ENCODE results near the gene EFCAB11. TPM values are rescaled to one million over a fixed set of nuclear protein-coding genes. Genes with fewer than 3 reads are reported as not detected.

Gene EFCAB11
- total RNA-seq, 5 donors from 2014 or later (not counting 1 experiment from before 2014, with no cell fraction given): 1.1 to 2.4 (median 1.5) TPM

- H3K9me3 Mint-ChIP-seq: peaks cover 0 to 14% (median 4%) of the 10 kb centered on the region in 3 donors
- H3K4me1 ChIP-seq (ENCODE audit: control insufficient read depth in 1 of 2, extremely low read depth in 1 of 2, insufficient read depth in 2 of 2, low read length in 2 of 2): peaks cover 4 to 15% of the 10 kb centered on the region in 2 experiments
- no peak overlapping the region for H3K27ac ChIP-seq (ENCODE audit: low read length)
- POLR2A ChIA-PET: no interaction called here
- no peaks in the 10 kb centered on the region for H3K36me3 Mint-ChIP-seq
- peaks cover 21 to 31% (median 22%) of the 10 kb centered on the region in 3 donors for H3K4me1 Mint-ChIP-seq
- ATAC-seq (replicated peaks in 1 of 4): no peak
- no peaks in the 10 kb centered on the region for H3K27me3 ChIP-seq (replicated peaks in 1 of 2; ENCODE audit: control insufficient read depth in 2 of 2, extremely low read depth in 1 of 2, insufficient read depth in 2 of 2, low read length in 1 of 2)
- 96% methylated on average over 4 of the region's 6 CpGs for WGBS (ENCODE audit: insufficient coverage)
- no peaks in the 10 kb centered on the region for H3K9me3 ChIP-seq
- H3K27me3 Mint-ChIP-seq: no peaks in the 10 kb centered on the region
- no peak overlapping the region for H3K4me3 ChIP-seq (ENCODE audit: control insufficient read depth in 1 of 2, extremely low read depth in 1 of 2, low read length in 1 of 2)
- H3K4me3 Mint-ChIP-seq: no peak overlapping the region
- DNase-seq: no peak
- no peaks in the 10 kb centered on the region for H3K36me3 ChIP-seq (ENCODE audit: control insufficient read depth in 2 of 2, extremely low read depth in 1 of 2, insufficient read depth in 1 of 2, low read length in 1 of 2)
- CTCF ChIA-PET: no interaction called here
- H3K27ac Mint-ChIP-seq: no peak overlapping the region
Observed at GRCh38 chr14:89750281-89750755, 204.2 kb downstream of the EFCAB11 start.

- no peak overlapping the region for H3K27ac ChIP-seq (ENCODE audit: low read length)
- CTCF ChIA-PET: no interaction called here
Observed at GRCh38 chr14:89748004-89748403, 206.5 kb downstream of the EFCAB11 start.

GRCh38 chr14:89747126-89747525 is 207.4 kb downstream of the EFCAB11 start:
- Mint-ChIP-seq H3K27ac (no peak overlapping the region), H3K36me3 (no peaks in the 10 kb centered on the region), H3K27me3 (no peaks in the 10 kb centered on the region), H3K9me3 (peaks cover 0 to 16% (median 6%) of the 10 kb centered on the region in 3 donors), H3K4me1 (peaks cover 23 to 39% (median 33%) of the 10 kb centered on the region in 3 donors), H3K4me3 (no peak overlapping the region)
- Histone ChIP-seq H3K36me3 (ENCODE audit: control insufficient read depth in 2 of 2, extremely low read depth in 1 of 2, insufficient read depth in 1 of 2, low read length in 1 of 2) (no peaks in the 10 kb centered on the region), H3K9me3 (no peaks in the 10 kb centered on the region), H3K4me1 (ENCODE audit: control insufficient read depth in 1 of 2, extremely low read depth in 1 of 2, insufficient read depth in 2 of 2, low read length in 2 of 2) (peaks cover 4 to 15% of the 10 kb centered on the region in 2 experiments), H3K27me3 (replicated peaks in 1 of 2; ENCODE audit: control insufficient read depth in 2 of 2, extremely low read depth in 1 of 2, insufficient read depth in 2 of 2, low read length in 1 of 2) (no peaks in the 10 kb centered on the region), H3K4me3 (ENCODE audit: control insufficient read depth in 1 of 2, extremely low read depth in 1 of 2, low read length in 1 of 2) (no peak overlapping the region), H3K27ac (ENCODE audit: low read length) (no peak overlapping the region)
- DNase-seq (no peak), ATAC-seq (replicated peaks in 1 of 4) (no peak)
- POLR2A ChIA-PET: no interaction called here
- no CpG with 5 or more reads among the region's 4 CpGs for WGBS (ENCODE audit: insufficient coverage)
- CTCF ChIA-PET: no interaction called here

More at GRCh38 chr14:89748004-89748403, 206.5 kb downstream of the EFCAB11 start:
- Histone ChIP-seq H3K9me3 (no peaks in the 10 kb centered on the region), H3K4me3 (ENCODE audit: control insufficient read depth in 1 of 2, extremely low read depth in 1 of 2, low read length in 1 of 2) (no peak overlapping the region), H3K4me1 (ENCODE audit: control insufficient read depth in 1 of 2, extremely low read depth in 1 of 2, insufficient read depth in 2 of 2, low read length in 2 of 2) (peaks cover 4 to 15% of the 10 kb centered on the region in 2 experiments), H3K36me3 (ENCODE audit: control insufficient read depth in 2 of 2, extremely low read depth in 1 of 2, insufficient read depth in 1 of 2, low read length in 1 of 2) (no peaks in the 10 kb centered on the region), H3K27me3 (replicated peaks in 1 of 2; ENCODE audit: control insufficient read depth in 2 of 2, extremely low read depth in 1 of 2, insufficient read depth in 2 of 2, low read length in 1 of 2) (no peaks in the 10 kb centered on the region)
- peaks cover 0 to 14% (median 4%) of the 10 kb centered on the region in 3 donors for H3K9me3 Mint-ChIP-seq
- ATAC-seq (replicated peaks in 1 of 4) (no peak), DNase-seq (no peak)
- H3K4me3 Mint-ChIP-seq: no peak overlapping the region
- peaks cover 22 to 39% (median 31%) of the 10 kb centered on the region in 3 donors for H3K4me1 Mint-ChIP-seq
- H3K27ac Mint-ChIP-seq: no peak overlapping the region
- POLR2A ChIA-PET: no interaction called here
- 83% methylated on average over 1 of the region's 5 CpGs for WGBS (ENCODE audit: insufficient coverage)
- H3K36me3 Mint-ChIP-seq: no peaks in the 10 kb centered on the region
- no peaks in the 10 kb centered on the region for H3K27me3 Mint-ChIP-seq

GRCh38 chr14:89746654-89747053 is 207.9 kb downstream of the EFCAB11 start:
- Mint-ChIP-seq H3K9me3 (peaks cover 0 to 20% (median 6%) of the 10 kb centered on the region in 3 donors), H3K36me3 (no peaks in the 10 kb centered on the region), H3K4me3 (no peak overlapping the region), H3K4me1 (peaks cover 24 to 38% (median 29%) of the 10 kb centered on the region in 3 donors), H3K27ac (peak overlapping the region in 1 of 2 donors; percentile 11), H3K27me3 (no peaks in the 10 kb centered on the region)
- DNase-seq (no peak), ATAC-seq (replicated peaks in 1 of 4) (no peak)
- CTCF ChIA-PET: no interaction called here
- Histone ChIP-seq H3K27me3 (replicated peaks in 1 of 2; ENCODE audit: control insufficient read depth in 2 of 2, extremely low read depth in 1 of 2, insufficient read depth in 2 of 2, low read length in 1 of 2) (no peaks in the 10 kb centered on the region), H3K4me1 (ENCODE audit: control insufficient read depth in 1 of 2, extremely low read depth in 1 of 2, insufficient read depth in 2 of 2, low read length in 2 of 2) (peaks cover 4 to 12% of the 10 kb centered on the region in 2 experiments), H3K4me3 (ENCODE audit: control insufficient read depth in 1 of 2, extremely low read depth in 1 of 2, low read length in 1 of 2) (no peak overlapping the region), H3K36me3 (ENCODE audit: control insufficient read depth in 2 of 2, extremely low read depth in 1 of 2, insufficient read depth in 1 of 2, low read length in 1 of 2) (no peaks in the 10 kb centered on the region), H3K9me3 (no peaks in the 10 kb centered on the region), H3K27ac (ENCODE audit: low read length) (no peak overlapping the region)
- WGBS (ENCODE audit: insufficient coverage): no CpG with 5 or more reads among the region's 2 CpGs
- POLR2A ChIA-PET: interaction anchor here in 1 of 2 donors (0.5 kb wide), 1 partner anchor 320 kb away, joined by 7 read pairs; no protein-coding TSS in a partner anchor

- POLR2A ChIA-PET: interaction anchor here in 1 of 2 donors (0.5 kb wide), 1 partner anchor 320 kb away, joined by 7 read pairs; no protein-coding TSS in a partner anchor
- WGBS (ENCODE audit: insufficient coverage): no CpG with 5 or more reads among the region's 7 CpGs
Observed at GRCh38 chr14:89746135-89746534, 208.4 kb downstream of the EFCAB11 start.

More at GRCh38 chr14:89746135-89746534, 208.4 kb downstream of the EFCAB11 start:
- H3K4me1 ChIP-seq (ENCODE audit: control insufficient read depth in 1 of 2, extremely low read depth in 1 of 2, insufficient read depth in 2 of 2, low read length in 2 of 2): peaks cover 4 to 8% of the 10 kb centered on the region in 2 experiments
- Mint-ChIP-seq H3K36me3 (no peaks in the 10 kb centered on the region), H3K4me1 (peaks cover 19 to 33% (median 24%) of the 10 kb centered on the region in 3 donors), H3K4me3 (no peak overlapping the region), H3K27ac (no peak overlapping the region), H3K27me3 (no peaks in the 10 kb centered on the region), H3K9me3 (peaks cover 0 to 20% (median 6%) of the 10 kb centered on the region in 3 donors)
- DNase-seq (no peak), ATAC-seq (replicated peaks in 1 of 4) (no peak)
- no peaks in the 10 kb centered on the region for H3K27me3 ChIP-seq (replicated peaks in 1 of 2; ENCODE audit: control insufficient read depth in 2 of 2, extremely low read depth in 1 of 2, insufficient read depth in 2 of 2, low read length in 1 of 2)
- H3K4me3 ChIP-seq (ENCODE audit: control insufficient read depth in 1 of 2, extremely low read depth in 1 of 2, low read length in 1 of 2): no peak overlapping the region
- CTCF ChIA-PET: no interaction called here
- no peaks in the 10 kb centered on the region for H3K9me3 ChIP-seq
- no peak overlapping the region for H3K27ac ChIP-seq (ENCODE audit: low read length)
- no peaks in the 10 kb centered on the region for H3K36me3 ChIP-seq (ENCODE audit: control insufficient read depth in 2 of 2, extremely low read depth in 1 of 2, insufficient read depth in 1 of 2, low read length in 1 of 2)

Other genes starting within 250 kb of the EFCAB11 start
- gene TDP1, start 1.2 kb upstream of the EFCAB11 start, total RNA-seq: 10 to 100 TPM; 42.8 to 72.9 (median 44.4) TPM
- gene KCNK13, start 107.3 kb upstream of the EFCAB11 start, total RNA-seq: not detected

All from T-cell (primary cell).